K562 (cell line): Measurements from ENCODE around the gene GRK4. TPM values are rescaled to one million over a fixed set of nuclear protein-coding genes. Genes with fewer than 3 reads are reported as not detected.

Experiments
- ATAC-seq: fragments of 200-7000 bp; cut with Tn5 transposase; 3 replicates; pipeline ENCODE4 v1.9.1; 2020; ENCODE audit warnings: moderate library complexity
- BruUV-seq: library from RNA; stranded (reverse); fragments of 400-500 nt; replicated peaks from 2 replicates; lab custom pipeline; 2021; lab: Mats Ljungman, UMichigan
- CTCF ChIA-PET: fragments of 300-600 bp; formaldehyde crosslinking; extraction: SDS; loops from one replicate; lab custom pipeline; 2021; ENCODE audit warnings: low intra/inter-chr PET ratio; lab: Yijun Ruan, JAX
- POLR2A ChIA-PET: fragments of 300-600, 350-650 bp; sonication (Branson Sonifier 250); formaldehyde crosslinking; extraction: SDS; loops from one replicate; lab custom pipeline; 2021; ENCODE audit warnings: antibody characterized with exemption, inconsistent platforms; lab: Yijun Ruan, JAX
- DNase-seq, 4 experiments: peaks; one replicate each; pipeline versions ENCODE4 v3.0.0 to v3.0.0-alpha.2; 2011 to 2018; ENCODE audit warnings: low spot score in 3 of 4, mixed read lengths in 3 of 4; ENCODE audit errors: extremely low read depth in 1 of 4
- FAIRE-seq: peaks from 2 replicates; lab custom pipeline; 2011; peaks lifted over from hg19 to GRCh38; lab: Jason Lieb, UNC
- H2AFZ ChIP-seq: 2 replicates; pipeline ENCODE4 v1.6.0; 2011; ENCODE audit warnings: low read depth, low read length, control low read depth, inconsistent platforms
- H3K27ac ChIP-seq: fragments of 200-600 bp; 3 replicates; pipeline ENCODE4 v1.8.0; 2011; ENCODE audit warnings: low read depth, mild to moderate bottlenecking, control low read depth, inconsistent platforms, low read length, moderate library complexity, mixed read lengths; ENCODE audit errors: extremely low read depth
- H3K27me3 ChIP-seq, 2 experiments: fragments of 300-600 bp in 1 of 2; 2 replicates in 1 of 2; 3 replicates in 1 of 2; pipeline versions ENCODE4 v1.6.0 to v1.8.0; 2011; ENCODE audit warnings: inconsistent platforms in 2 of 2, low read length in 2 of 2, mild to moderate bottlenecking in 1 of 2, mixed read lengths in 1 of 2, moderate library complexity in 1 of 2; ENCODE audit not compliant: control insufficient read depth in 2 of 2, insufficient read depth in 2 of 2
- H3K36me3 ChIP-seq: fragments of 300-600 bp; 3 replicates; pipeline ENCODE4 v1.8.0; 2011; ENCODE audit warnings: mild to moderate bottlenecking, low read length, inconsistent platforms; ENCODE audit not compliant: control insufficient read depth, insufficient read depth
- H3K4me1 ChIP-seq, 2 experiments: fragments of 200-600 bp in 1 of 2; replicated peaks in 1 of 2; 2 replicates in 1 of 2; 3 replicates in 1 of 2; pipeline versions ENCODE4 v1.5.1 to v1.8.0; 2011; ENCODE audit warnings: inconsistent platforms in 2 of 2, low read length in 2 of 2, mild to moderate bottlenecking in 1 of 2, mixed read lengths in 1 of 2, moderate library complexity in 1 of 2; ENCODE audit not compliant: control insufficient read depth in 2 of 2, insufficient read depth in 2 of 2
- H3K4me2 ChIP-seq: 2 replicates; pipeline ENCODE4 v1.6.1; 2011; ENCODE audit warnings: low read length, control low read depth, inconsistent platforms, mixed read lengths; ENCODE audit not compliant: insufficient read depth
- H3K4me3 ChIP-seq: fragments of 200-600 bp; sonication (generic), shearing (Covaris generic); 2 replicates; pipeline ENCODE4 v1.5.1; 2016; ENCODE audit warnings: control low read depth, inconsistent platforms
- H3K79me2 ChIP-seq: fragments of 200-600 bp; 3 replicates; pipeline ENCODE4 v1.8.0; 2011; ENCODE audit warnings: low read length, inconsistent platforms; ENCODE audit not compliant: control insufficient read depth, insufficient read depth
- H3K9ac ChIP-seq, 2 experiments: 2 replicates each; pipeline versions ENCODE4 v1.6.0 to v1.6.1; 2011; ENCODE audit warnings: low read depth in 2 of 2, low read length in 2 of 2, control low read depth in 1 of 2, inconsistent platforms in 1 of 2, mild to moderate bottlenecking in 1 of 2, mixed read lengths in 1 of 2; ENCODE audit not compliant: insufficient read depth in 1 of 2
- H3K9me1 ChIP-seq: one replicate; pipeline ENCODE4 v1.6.0; 2011; ENCODE audit warnings: inconsistent platforms, mild to moderate bottlenecking, low read length, moderate library complexity; ENCODE audit not compliant: control insufficient read depth, insufficient read depth
- H3K9me3 ChIP-seq: replicated peaks from 2 replicates; pipeline ENCODE4 v1.5.1; 2011; ENCODE audit warnings: low read depth, low read length, inconsistent platforms; ENCODE audit not compliant: control insufficient read depth, insufficient read depth
- H4K20me1 ChIP-seq: replicated peaks from 2 replicates; pipeline ENCODE4 v1.6.1; 2011; ENCODE audit warnings: low read length, inconsistent platforms, mixed read lengths; ENCODE audit not compliant: control insufficient read depth, insufficient read depth
- BCOR ChIP-seq: fragments of 450-650 bp; IDR thresholded peaks from 2 replicates; pipeline ENCODE4 v1.6.1; 2016
- CCAR2 ChIP-seq: fragments of 200-400 bp; formaldehyde crosslinking; IDR thresholded peaks from 2 replicates; pipeline ENCODE4 v1.6.1; 2017; ENCODE audit warnings: mild to moderate bottlenecking, low read depth, low read length
- CEBPB ChIP-seq: fragments of 450-650 bp; IDR thresholded peaks from 2 replicates; pipeline ENCODE4 v1.6.1; 2016; ENCODE audit warnings: missing genetic modification characterization, missing compliant biosample characterization
- CREB3L1 ChIP-seq: fragments of 450-650 bp; IDR thresholded peaks from 2 replicates; pipeline ENCODE4 v1.6.1; 2014; ENCODE audit warnings: low read depth, mild to moderate bottlenecking, moderate library complexity, borderline replicate concordance
- FIP1L1 ChIP-seq: fragments of 200-400 bp; formaldehyde crosslinking; IDR thresholded peaks from 2 replicates; pipeline ENCODE4 v1.6.1; 2018; ENCODE audit warnings: mild to moderate bottlenecking, low read depth, low read length; ENCODE audit not compliant: poor library complexity, severe bottlenecking
- FOS ChIP-seq: IDR thresholded peaks from 3 replicates; pipeline ENCODE4 v1.6.1; 2011; ENCODE audit not compliant: insufficient read length; ENCODE audit errors: extremely low read depth
- GTF2B ChIP-seq: IDR thresholded peaks from 2 replicates; pipeline ENCODE4 v1.6.1; 2011; ENCODE audit not compliant: insufficient read length; ENCODE audit errors: extremely low read depth
- HDAC3 ChIP-seq: fragments of 450-650 bp; IDR thresholded peaks from 2 replicates; pipeline ENCODE4 v1.6.1; 2018; ENCODE audit warnings: borderline replicate concordance, mild to moderate bottlenecking, moderate library complexity; ENCODE audit not compliant: partially characterized antibody
- NCOA1 ChIP-seq: fragments of 450-650 bp; IDR thresholded peaks from 2 replicates; pipeline ENCODE4 v1.6.1; 2016; ENCODE audit warnings: low read depth
- NCOA2 ChIP-seq, 2 experiments: fragments of 450-650 bp; IDR thresholded peaks; 2 replicates each; pipeline ENCODE4 v1.6.1; 2018; ENCODE audit warnings: mild to moderate bottlenecking in 2 of 2, moderate library complexity in 1 of 2; ENCODE audit not compliant: partially characterized antibody in 2 of 2
- NELFE ChIP-seq: IDR thresholded peaks from 2 replicates; pipeline ENCODE4 v1.6.1; 2011; ENCODE audit warnings: mild to moderate bottlenecking; ENCODE audit not compliant: insufficient read depth, insufficient read length
- PHB ChIP-seq: fragments of 250-450 bp; sonication (Bioruptor Pico); IDR thresholded peaks from 2 replicates; pipeline ENCODE4 v1.5.0; 2021
- POLR2A ChIP-seq: fragments of 450-650 bp; conservative IDR thresholded peaks from 2 replicates; pipeline ENCODE4 v1.6.1; 2016
- POLR2AphosphoS5 ChIP-seq: IDR thresholded peaks from 2 replicates; pipeline ENCODE4 v1.6.1; 2011; ENCODE audit warnings: mild to moderate bottlenecking, low read depth, low read length, moderate library complexity; ENCODE audit not compliant: control insufficient read depth, insufficient read depth
- POLR2G ChIP-seq: fragments of 200-400 bp; formaldehyde crosslinking; IDR thresholded peaks from 2 replicates; pipeline ENCODE4 v1.6.1; 2017; ENCODE audit warnings: low read depth, mild to moderate bottlenecking, antibody characterized with exemption, low read length, moderate library complexity
- RBM15 ChIP-seq: fragments of 200-400 bp; formaldehyde crosslinking; IDR thresholded peaks from 2 replicates; pipeline ENCODE4 v1.6.1; 2018; ENCODE audit warnings: mild to moderate bottlenecking, low read length, moderate library complexity; ENCODE audit not compliant: insufficient read depth
- SUPT5H ChIP-seq: fragments of 450-650 bp; IDR thresholded peaks from 2 replicates; pipeline ENCODE4 v1.6.1; 2016
- TAF9B ChIP-seq: fragments of 450-650 bp; IDR thresholded peaks from 2 replicates; pipeline ENCODE4 v1.6.1; 2018; ENCODE audit warnings: mild to moderate bottlenecking; ENCODE audit not compliant: partially characterized antibody
- TBL1XR1 ChIP-seq, 2 experiments: IDR thresholded peaks; 2 replicates each; pipeline ENCODE4 v1.6.1; 2012; ENCODE audit warnings: improper control_type of control experiment in 2 of 2, low read length in 2 of 2, mild to moderate bottlenecking in 1 of 2
- TBP ChIP-seq: optimal IDR thresholded peaks from 2 replicates; pipeline ENCODE3; 2011; ENCODE audit warnings: low read depth, low read length, improper control_type of control experiment
- TCFL5 ChIP-seq: fragments of 250-450 bp; sonication (Bioruptor Pico); conservative IDR thresholded peaks from 2 replicates; pipeline ENCODE4 v1.6.1; 2021; ENCODE audit warnings: mild to moderate bottlenecking, moderate library complexity, matching md5 sums
- TEAD1 ChIP-seq, 2 experiments: fragments of 450-650 bp in 1 of 2; sonication (generic) in 1 of 2; formaldehyde crosslinking; IDR thresholded peaks; 2 replicates each; pipeline versions ENCODE4 v1.4.0 to v1.8.0; 2020 to 2022; ENCODE audit warnings: mild to moderate bottlenecking in 2 of 2, missing genetic modification reagents in 1 of 2
- ZNF561 ChIP-seq: fragments of 450-650 bp; formaldehyde crosslinking; conservative IDR thresholded peaks from 2 replicates; pipeline ENCODE4 v1.4.0; 2020; ENCODE audit warnings: mild to moderate bottlenecking, moderate library complexity
- WGBS: fragments of 100-300 bp; shearing (Covaris generic); methylation state at CpG from one replicate; pipeline ENCODE4 v1.1.6; 2016; ENCODE audit warnings: low coverage, mixed read lengths; ENCODE audit not compliant: insufficient coverage; ENCODE audit errors: missing lambda C conversion rate; 5-methylcytosine and 5-hydroxymethylcytosine counted together
- in situ Hi-C: fragments of 300-500 bp; cut with MboI; formaldehyde crosslinking; loops from 4 replicates; pipeline ENCODE4 v1.15.0; 2018; ENCODE audit warnings: inconsistent platforms, mixed read lengths
- intact Hi-C: fragments of 100-400 bp; cut with micrococcal nuclease; formaldehyde crosslinking; loops from 2 replicates; pipeline ENCODE4 v1.14.2; 2022
- polyA plus RNA-seq, 8 experiments: library from polyadenylated mRNA; depleted of rRNA in 4 of 8; stranded (reverse) in 5 of 8; unstranded in 3 of 8; fragments of >200 nt; fragmentation: Nextera tagmentation in 2 of 8; fragmentation: Illumina TruSeq in 1 of 8; extraction: Ambion mirVana in 2 of 8; extraction: Trizol in 1 of 8; gene quantifications; 2 replicates each; pipeline versions ENCODE4 v1.2.1 to v1.2.3, GENCODE V29; 2011 to 2014; ENCODE audit warnings: inconsistent platforms in 1 of 8, missing spikeins in 1 of 8
- total RNA-seq, 7 experiments: library from RNA; depleted of rRNA in 6 of 7; stranded (reverse); fragments of >200 nt in 6 of 7; fragmentation: Illumina TruSeq in 2 of 7; extraction: Trizol in 2 of 7; gene quantifications; 2 replicates each; pipeline versions ENCODE4 v1.2.1 to v1.2.3, GENCODE V29; 2011 to 2021; ENCODE audit warnings: low replicate concordance in 1 of 7

The GRK4 gene
- total and polyA plus RNA-seq, 9 of the 15 experiments (the other 6 are each of a cell fraction or from before 2014, with no cell fraction given) = 1.1 to 4.8 (median 2.6) TPM

DNA sequence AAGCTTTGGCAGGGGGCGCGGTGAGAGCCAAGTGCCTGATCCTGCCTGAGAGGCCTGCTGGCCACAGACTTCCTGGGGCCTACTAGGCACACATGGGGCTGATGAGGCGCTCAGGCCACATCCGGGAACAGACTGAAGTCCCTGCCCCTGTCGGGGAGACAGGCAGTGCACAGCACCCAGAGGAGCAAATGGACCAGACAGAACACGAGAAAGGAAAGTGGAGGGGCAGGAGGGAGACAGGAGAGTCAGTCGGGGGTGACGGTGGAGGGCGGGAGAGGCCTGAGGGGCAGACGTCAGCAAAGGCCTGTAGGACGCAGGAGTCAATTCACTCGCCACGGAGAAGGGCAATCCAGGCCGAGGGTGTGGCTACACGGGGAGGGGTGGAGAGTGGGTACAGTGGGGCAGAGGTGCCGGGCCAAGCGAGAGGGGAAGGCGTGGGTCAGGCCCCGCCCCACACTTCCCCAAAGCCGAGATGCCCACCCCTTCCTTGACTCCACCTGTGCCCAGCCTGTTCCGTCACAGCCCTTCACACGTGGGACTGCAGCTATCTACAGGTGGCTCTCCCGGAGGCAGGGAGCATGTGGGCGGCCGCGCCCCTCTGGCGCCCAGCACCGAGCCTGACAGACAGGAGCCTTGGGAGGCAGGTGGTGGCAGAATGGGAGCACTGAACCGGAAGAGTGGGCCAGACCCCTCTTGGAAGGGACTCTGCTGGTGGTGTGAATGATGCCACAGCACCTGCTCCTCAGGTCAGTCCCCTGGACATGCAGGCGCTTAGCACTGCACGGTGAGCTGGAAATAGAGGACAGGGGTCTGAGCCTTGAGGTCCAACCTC lies 20.6 kb upstream of the GRK4 start:
- no peak overlapping the region for H3K4me2 ChIP-seq
- DNase-seq = no peak
- CTCF ChIA-PET = no interaction called here
- BruUV-seq = no TSS peak
- no peak overlapping the region for H3K27ac ChIP-seq
- H2AFZ ChIP-seq = no peak overlapping the region
- POLR2A ChIA-PET = interaction anchor here (1.9 kb wide), 1 partner anchor 10 kb away, joined by 5 read pairs; no protein-coding TSS in a partner anchor
- no peak overlapping the region for H3K4me3 ChIP-seq
- peaks cover 96% of the 10 kb centered on the region for H3K36me3 ChIP-seq
- no peaks in the 10 kb centered on the region; the same call in 1 of the 2 replicates for H4K20me1 ChIP-seq
- H3K4me1 ChIP-seq = peaks cover 0 to 12% of the 10 kb centered on the region in 2 experiments; a peak in 1 of 5 replicates
- no peaks in the 10 kb centered on the region for H3K9me3 ChIP-seq
- H3K9ac ChIP-seq = peak overlapping the region in 1 of 2 experiments; percentile 52; a peak in 2 of 4 replicates
- H3K79me2 ChIP-seq = no peaks in the 10 kb centered on the region
- WGBS = 89% methylated on average over 27 of the region's 31 CpGs
- no peak for ATAC-seq
- FAIRE-seq = no peak
- H3K9me1 ChIP-seq = no peaks in the 10 kb centered on the region
- in situ Hi-C loops = no loop called here
- no peaks in the 10 kb centered on the region for H3K27me3 ChIP-seq
- intact Hi-C loops = no loop called here
- TF ChIP-seq TCFL5 (CRISPR knock-in tag) (no peak), RBM15 (no peak), HDAC3 (no peak), ZNF561 (CRISPR knock-in tag) (no peak), TBL1XR1 (IDR thresholded peaks at IDR 0.05; ENCODE audit: low read length in 2 of 2) (no peak), BCOR (no peak), SUPT5H (peak; percentile 63), POLR2AphosphoS5 (peak; percentile 16), FOS (no peak), POLR2A (peak; percentile 61; the same call in 1 of the 2 replicates), TEAD1 (CRISPR knock-in tag; IDR thresholded peaks at IDR 0.05) (no peak), NCOA1 (no peak), PHB (no peak), GTF2B (no peak), CCAR2 (no peak), POLR2G (peak; percentile 70), CEBPB (tag) (no peak), TAF9B (no peak), FIP1L1 (no peak), NCOA2 (IDR thresholded peaks at IDR 0.05; ENCODE audit: partially characterized antibody in 2 of 2) (no peak), CREB3L1 (no peak), NELFE (no peak), TBP (no peak)
